Smooth muscle cell of the brain vasculature (primary cell): ENCODE measurements around the gene SPEG.

Experiments
- DNase-seq: peaks from one replicate; pipeline ENCODE4 v3.0.0-alpha.2; 2012; ENCODE audit warnings: low read depth, low spot score

Gene SPEG

GRCh38 chr2:219443697-219444023 is 9.0 kb downstream of the SPEG start:
- DNase-seq: no peak

- DNase-seq: no peak
These were observed 10.0 kb downstream of the SPEG start for GRCh38 chr2:219444566-219445091.

DNA sequence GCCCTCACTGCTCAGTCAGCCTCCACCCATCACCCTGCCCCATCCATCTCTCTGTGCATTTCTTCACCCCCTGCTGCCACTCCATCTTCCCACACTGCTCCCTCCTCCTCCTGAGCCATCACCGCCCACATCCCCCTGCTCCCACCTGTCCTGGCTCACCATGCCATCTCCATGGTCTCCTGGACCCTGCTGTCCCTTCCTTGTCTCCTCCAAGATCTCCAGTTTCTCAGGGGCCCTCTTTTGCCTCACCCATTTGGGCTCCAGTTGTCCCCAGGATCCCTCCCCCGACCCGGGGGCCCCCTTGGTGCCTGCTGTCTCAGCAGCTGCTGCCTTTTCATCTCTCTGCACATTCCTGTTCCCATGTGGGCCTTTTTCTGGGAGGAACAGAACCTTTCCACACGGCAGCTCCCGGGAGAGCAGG is 10.6 kb downstream of the SPEG start:
- no peak for DNase-seq

- DNase-seq: no peak
These were observed 11.5 kb downstream of the SPEG start for GRCh38 chr2:219446101-219446504.

DNA sequence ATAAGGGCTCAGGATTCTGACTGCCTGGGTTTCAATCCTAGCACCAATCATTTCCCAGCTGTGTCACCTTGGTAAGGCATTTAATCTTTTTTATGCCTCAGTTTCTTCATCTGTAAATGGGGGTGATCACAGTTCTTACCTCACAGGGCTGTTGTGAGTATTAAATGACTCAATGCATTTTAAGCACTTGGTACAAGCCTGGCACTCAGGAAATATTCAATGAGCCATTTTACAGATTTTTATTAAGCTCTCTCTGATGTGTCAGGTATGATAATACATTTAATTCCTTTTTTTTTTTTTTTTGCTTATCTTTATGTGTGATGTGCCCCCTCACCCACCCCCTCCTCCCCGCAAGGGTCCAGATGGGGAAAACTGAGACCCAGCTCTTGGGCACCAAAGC is 12.0 kb downstream of the SPEG start:
- DNase-seq: no peak

- no peak for DNase-seq
These were observed 12.8 kb downstream of the SPEG start for GRCh38 chr2:219447242-219448098.

DNA sequence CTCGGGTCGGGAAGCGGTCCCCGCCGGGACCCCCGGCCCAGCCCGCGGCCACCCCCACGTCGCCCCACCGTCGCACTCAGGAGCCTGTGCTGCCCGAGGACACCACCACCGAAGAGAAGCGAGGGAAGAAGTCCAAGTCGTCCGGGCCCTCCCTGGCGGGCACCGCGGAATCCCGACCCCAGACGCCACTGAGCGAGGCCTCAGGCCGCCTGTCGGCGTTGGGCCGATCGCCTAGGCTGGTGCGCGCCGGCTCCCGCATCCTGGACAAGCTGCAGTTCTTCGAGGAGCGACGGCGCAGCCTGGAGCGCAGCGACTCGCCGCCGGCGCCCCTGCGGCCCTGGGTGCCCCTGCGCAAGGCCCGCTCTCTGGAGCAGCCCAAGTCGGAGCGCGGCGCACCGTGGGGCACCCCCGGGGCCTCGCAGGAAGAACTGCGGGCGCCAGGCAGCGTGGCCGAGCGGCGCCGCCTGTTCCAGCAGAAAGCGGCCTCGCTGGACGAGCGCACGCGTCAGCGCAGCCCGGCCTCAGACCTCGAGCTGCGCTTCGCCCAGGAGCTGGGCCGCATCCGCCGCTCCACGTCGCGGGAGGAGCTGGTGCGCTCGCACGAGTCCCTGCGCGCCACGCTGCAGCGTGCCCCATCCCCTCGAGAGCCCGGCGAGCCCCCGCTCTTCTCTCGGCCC is 13.6 kb downstream of the SPEG start:
- no peak for DNase-seq

- no peak for DNase-seq
These were observed 14.2 kb downstream of the SPEG start for GRCh38 chr2:219448776-219449341.

- DNase-seq: no peak
These were observed 15.0 kb downstream of the SPEG start for GRCh38 chr2:219449609-219450008.

- DNase-seq: no peak
These were observed 17.2 kb downstream of the SPEG start for GRCh38 chr2:219451661-219452360.

GRCh38 chr2:219452361-219453317 is 18.0 kb downstream of the SPEG start:
- peak; percentile 43 for DNase-seq

- DNase-seq: peak; percentile 32
These were observed 19.3 kb downstream of the SPEG start for GRCh38 chr2:219453671-219454590.

DNA sequence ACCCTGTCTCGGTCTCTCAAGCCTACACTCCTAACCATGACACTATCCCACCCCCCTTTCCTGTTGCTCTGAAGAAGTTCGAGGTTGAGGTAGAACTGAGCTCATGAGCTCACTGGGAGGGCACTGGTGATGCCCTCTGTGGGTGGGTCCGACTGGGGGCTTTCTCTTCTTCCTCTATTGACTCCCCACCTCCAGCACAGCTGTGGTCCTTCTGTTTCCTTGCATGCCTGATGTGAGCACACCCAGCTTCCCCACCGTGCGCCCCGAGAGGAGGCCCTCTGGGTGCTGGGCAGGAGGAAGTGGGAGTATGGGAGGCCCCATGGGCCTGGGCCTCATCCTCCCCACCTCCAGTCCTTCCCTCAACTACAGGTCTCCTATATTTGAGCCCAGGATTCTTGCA is 20.9 kb downstream of the SPEG start:
- no peak for DNase-seq

GRCh38 chr2:219457784-219458369 is 23.2 kb downstream of the SPEG start:
- DNase-seq: no peak

GRCh38 chr2:219458996-219459395 is 24.4 kb downstream of the SPEG start:
- DNase-seq: no peak

DNA sequence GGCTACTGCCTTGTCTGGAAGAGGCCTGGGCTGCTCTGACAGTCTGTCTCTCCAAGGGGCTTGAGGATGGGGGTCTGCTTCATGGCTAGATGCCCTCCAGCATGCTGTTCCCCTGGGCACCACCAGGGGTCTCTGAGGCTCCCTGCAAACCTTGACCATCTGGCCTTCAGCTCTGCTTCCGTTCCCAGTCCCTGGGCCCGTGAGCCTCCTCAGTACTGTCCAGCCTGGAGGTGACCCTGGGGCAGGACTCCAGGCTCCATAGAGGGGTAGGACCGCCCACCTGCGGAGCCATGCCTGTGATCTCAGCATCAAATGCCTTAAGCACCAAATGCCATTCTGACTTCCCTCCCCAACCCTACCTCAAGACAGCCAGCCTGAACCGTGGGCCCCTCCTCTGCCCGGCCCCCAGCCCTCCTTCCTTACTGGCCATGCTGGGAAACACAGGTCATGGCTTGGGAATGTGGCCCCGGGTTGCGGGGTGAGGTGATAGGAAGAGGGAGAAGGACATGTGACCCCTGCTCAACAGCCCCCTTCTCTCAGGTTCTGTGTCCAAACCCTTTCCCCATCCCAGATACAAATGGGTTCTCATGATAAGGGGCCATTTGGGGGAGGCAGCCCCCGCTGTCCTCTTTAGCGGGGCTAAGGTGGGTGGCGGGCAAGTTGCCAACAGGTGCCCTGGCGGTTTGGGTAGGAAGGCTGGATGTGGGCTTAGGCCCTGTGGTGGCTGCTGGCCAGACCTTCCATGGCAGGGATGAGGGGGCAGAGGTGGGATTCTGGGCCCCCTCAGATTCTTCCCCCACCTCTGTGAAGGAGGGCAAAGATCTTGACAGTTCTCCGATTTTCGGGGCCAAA is 25.0 kb downstream of the SPEG start:
- DNase-seq: no peak

DNA sequence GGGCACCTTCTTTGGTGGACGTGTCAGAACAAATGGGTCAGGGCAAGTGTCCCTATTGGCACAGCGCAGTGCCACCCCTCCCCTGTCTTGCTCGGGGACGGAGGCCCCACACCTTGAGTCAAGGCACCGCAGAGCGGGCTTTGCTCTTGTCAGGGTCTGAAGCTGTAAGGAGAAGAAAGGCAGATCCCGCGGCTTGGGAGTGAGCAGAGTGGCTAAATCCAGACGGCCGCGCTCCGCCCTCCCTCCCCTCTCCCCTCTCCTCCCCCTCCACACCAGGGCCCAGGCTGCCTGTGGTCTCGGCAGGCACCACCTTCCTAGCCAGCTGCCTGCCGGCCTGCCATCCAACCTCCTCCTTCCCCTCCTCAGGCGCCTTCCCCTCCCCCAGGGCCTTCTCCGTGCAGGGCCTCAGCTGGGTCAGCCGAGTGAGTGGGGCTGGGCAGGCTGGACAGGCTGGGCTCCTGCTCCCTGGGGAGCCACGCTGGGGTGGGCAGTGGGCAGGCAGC is 25.8 kb downstream of the SPEG start:
- no peak for DNase-seq

- DNase-seq: no peak
These were observed 26.4 kb downstream of the SPEG start for GRCh38 chr2:219461047-219461514.
